A549 treated with AZD9567 at 1 μM for 4 hours (cell line): ENCODE data around the gene CHN1. TPM values are rescaled to one million over a fixed set of nuclear protein-coding genes. Genes with fewer than 3 reads are reported as not detected.

Experiments
- total RNA-seq: library from RNA; stranded (reverse); fragments of 200-300 nt; extraction: Qiagen RNA extraction; gene quantifications from 5 replicates; pipeline ENCODE4 v1.2.3, GENCODE V29; 2022; ENCODE audit not compliant: insufficient read depth

CHN1 gene, protein sequence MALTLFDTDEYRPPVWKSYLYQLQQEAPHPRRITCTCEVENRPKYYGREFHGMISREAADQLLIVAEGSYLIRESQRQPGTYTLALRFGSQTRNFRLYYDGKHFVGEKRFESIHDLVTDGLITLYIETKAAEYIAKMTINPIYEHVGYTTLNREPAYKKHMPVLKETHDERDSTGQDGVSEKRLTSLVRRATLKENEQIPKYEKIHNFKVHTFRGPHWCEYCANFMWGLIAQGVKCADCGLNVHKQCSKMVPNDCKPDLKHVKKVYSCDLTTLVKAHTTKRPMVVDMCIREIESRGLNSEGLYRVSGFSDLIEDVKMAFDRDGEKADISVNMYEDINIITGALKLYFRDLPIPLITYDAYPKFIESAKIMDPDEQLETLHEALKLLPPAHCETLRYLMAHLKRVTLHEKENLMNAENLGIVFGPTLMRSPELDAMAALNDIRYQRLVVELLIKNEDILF
- total RNA-seq: 15.3 to 26.7 TPM (median 16.2 TPM) in 5 replicates

DNA sequence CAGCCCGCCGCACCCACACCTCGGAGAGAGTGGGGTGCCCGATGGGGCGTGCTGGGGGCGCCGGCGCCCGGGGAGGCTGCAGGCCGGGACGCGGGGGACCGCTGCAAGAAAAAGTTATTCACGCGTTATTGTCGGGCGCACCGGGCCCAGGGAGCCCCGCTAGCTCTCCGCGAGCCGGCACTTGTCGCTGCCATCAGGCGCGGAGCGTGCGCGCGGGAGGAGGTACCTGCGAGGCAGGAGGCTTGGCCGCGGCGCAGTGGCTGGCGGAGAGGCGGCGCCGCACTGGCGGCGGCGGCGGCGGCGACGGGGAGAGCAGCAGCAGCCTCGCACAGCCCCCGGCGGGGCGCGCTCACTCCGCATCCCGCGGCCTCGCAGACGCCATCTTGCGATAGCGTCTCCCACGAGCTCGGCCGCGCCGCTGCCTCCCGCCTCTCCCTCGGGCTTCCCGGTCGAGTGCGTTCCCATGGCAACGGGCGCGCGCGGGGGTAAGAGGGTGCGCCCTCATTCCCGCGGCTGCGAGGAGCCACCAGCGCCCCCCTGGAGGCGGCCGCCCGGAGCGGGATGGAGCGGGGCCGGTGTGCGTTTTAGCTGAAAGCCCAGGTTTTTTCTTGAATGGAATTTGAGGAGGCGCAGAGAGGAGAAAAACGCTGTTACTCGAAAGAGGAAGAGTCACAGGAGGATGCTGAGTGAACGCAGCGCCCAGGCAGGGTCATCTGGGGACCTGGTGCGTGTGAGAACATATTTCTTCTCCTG, at the start of gene CHN1:
CHN1 (minus strand) TSS at position 402 of the 753 bp plus-strand sequence. CDS start 469 bp downstream, outside the sequence.

DNA sequence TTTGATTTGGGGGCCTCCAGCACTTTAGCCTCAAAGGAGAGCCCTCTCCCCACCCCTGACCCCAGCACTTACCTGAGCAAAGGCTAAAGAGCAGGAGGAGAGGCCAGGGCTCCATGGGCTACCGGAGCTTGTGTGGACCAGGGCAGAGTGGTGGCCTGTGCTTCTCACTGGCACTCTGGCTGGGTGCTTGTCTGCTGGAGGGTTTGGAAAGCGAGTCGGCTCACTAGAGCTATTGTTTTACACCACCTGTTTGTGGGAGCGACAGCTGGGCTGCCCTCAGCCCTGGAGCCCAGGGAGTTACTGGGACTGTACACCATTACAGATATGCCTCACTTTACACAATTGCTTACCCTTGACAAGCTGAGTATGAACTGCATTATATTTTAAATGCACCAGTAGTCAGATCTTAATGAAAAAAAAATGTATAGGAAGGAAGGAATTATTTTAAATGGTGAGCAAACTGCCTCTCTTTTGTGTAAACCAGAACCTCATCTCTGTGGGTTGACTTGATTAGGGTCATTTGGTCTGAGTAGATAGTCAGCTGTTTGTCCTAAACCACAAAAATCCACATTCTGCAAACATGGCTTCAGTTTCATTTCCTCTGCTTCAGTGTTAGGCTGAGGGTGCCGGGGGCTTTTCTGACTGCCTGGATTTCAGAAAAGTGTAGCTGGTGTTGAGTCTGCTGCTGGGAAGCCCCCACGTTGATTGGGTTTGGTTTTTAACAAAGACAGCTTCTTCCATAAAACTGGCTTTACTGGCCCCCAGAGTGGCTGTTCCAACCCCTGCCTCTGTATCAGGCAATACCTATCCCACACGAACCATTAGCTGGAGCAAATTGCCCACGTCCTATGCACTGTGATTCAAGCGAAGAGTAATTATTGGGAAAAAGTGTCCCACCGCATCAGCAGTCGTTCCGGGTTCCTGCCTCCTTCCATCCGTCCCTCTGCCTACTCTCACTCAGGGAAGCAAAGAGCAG, 240.6 kb downstream of the CHN1 start, which contains the start of gene CHRNA1:
CHRNA1 (minus strand) TSS at position 193 of the 976 bp plus-strand sequence; CDS start at position 115, 78 bp downstream.

Other genes starting within 250 kb of the CHN1 start
- gene CHRNA1, start 240.9 kb downstream of the CHN1 start, total RNA-seq: not detected in 5 replicates
- 14.5 to 19.2 TPM (median 17.8 TPM) in 5 replicates for gene ATF2, start 162.8 kb upstream of the CHN1 start, total RNA-seq
- 389 to 522 TPM (median 511 TPM) in 5 replicates for gene ATP5MC3, start 176.3 kb upstream of the CHN1 start, total RNA-seq